ENCODE measurements around the gene NRSN2.

The NRSN2 gene

GRCh38 chr20:397432-398237 is 50.7 kb downstream of the NRSN2 start:
- DNase-seq = no peak

- DNase-seq = no peak
These were observed 52.3 kb downstream of the NRSN2 start for GRCh38 chr20:399182-399707.

GRCh38 chr20:400128-400453 is 53.2 kb downstream of the NRSN2 start:
- DNase-seq = no peak

GRCh38 chr20:400454-401275 is 53.8 kb downstream of the NRSN2 start:
- peak; percentile 53 for DNase-seq

GRCh38 chr20:401682-402495 is 55.0 kb downstream of the NRSN2 start:
- DNase-seq = peak; percentile 99

- peak; percentile 62 for DNase-seq
These were observed 55.6 kb downstream of the NRSN2 start for GRCh38 chr20:402496-402885.

- DNase-seq = no peak
These were observed 56.1 kb downstream of the NRSN2 start for GRCh38 chr20:402898-403581.

GRCh38 chr20:403582-403957 is 56.7 kb downstream of the NRSN2 start:
- DNase-seq = no peak

- no peak for DNase-seq
These were observed 57.2 kb downstream of the NRSN2 start for GRCh38 chr20:404088-404487.
